IMR-90 (cell line): Measurements from ENCODE around the gene LHPP. TPM values are rescaled to one million over a fixed set of nuclear protein-coding genes. Genes with fewer than 3 reads are reported as not detected.

Experiments used
- ATAC-seq: fragments of 200-7000 bp; cut with Tn5 transposase; 2 replicates; pipeline ENCODE4 v1.9.1; 2020; ENCODE audit warnings: low read depth, mild to moderate bottlenecking, moderate library complexity
- BruUV-seq: library from RNA; stranded (reverse); fragments of 400-500 nt; replicated peaks from 2 replicates; lab custom pipeline; 2021; lab: Mats Ljungman, UMichigan
- CTCF ChIA-PET: fragments of 300-600 bp; formaldehyde crosslinking; extraction: SDS; loops from one replicate; lab custom pipeline; 2021; ENCODE audit warnings: antibody characterized with exemption; lab: Yijun Ruan, JAX
- POLR2A ChIA-PET: fragments of 300-600 bp; sonication (Branson Sonifier 250); formaldehyde crosslinking; loops from one replicate; lab custom pipeline; 2022; ENCODE audit warnings: antibody characterized with exemption; ENCODE audit not compliant: unreplicated experiment; lab: Charles Lee
- DNase-seq: peaks from one replicate; pipeline ENCODE4 v3.0.0; 2013
- H2AFZ ChIP-seq: replicated peaks from 2 replicates; pipeline ENCODE3; 2013; ENCODE audit warnings: low read length, mild to moderate bottlenecking; ENCODE audit not compliant: poor library complexity
- H2AK5ac ChIP-seq: 2 replicates; pipeline ENCODE4 v1.6.1; 2013; ENCODE audit warnings: low read depth, low read length, inconsistent platforms
- H2AK9ac ChIP-seq: replicated peaks from 2 replicates; pipeline ENCODE3; 2013; ENCODE audit warnings: mild to moderate bottlenecking, low read depth, low read length, moderate library complexity; ENCODE audit not compliant: poor library complexity
- H2BK120ac ChIP-seq: 2 replicates; pipeline ENCODE4 v1.6.1; 2013; ENCODE audit warnings: low read depth, low read length, inconsistent platforms
- H2BK15ac ChIP-seq: 3 replicates; pipeline ENCODE4 v1.6.1; 2013; ENCODE audit warnings: low read depth, low read length, inconsistent platforms
- H2BK20ac ChIP-seq: 2 replicates; pipeline ENCODE4 v1.6.1; 2013; ENCODE audit warnings: low read depth, mild to moderate bottlenecking, inconsistent platforms, low read length, moderate library complexity
- H2BK5ac ChIP-seq: 2 replicates; pipeline ENCODE4 v1.6.1; 2013; ENCODE audit warnings: mild to moderate bottlenecking, low read depth, low read length, inconsistent platforms; ENCODE audit not compliant: poor library complexity, severe bottlenecking
- H3K14ac ChIP-seq: replicated peaks from 2 replicates; pipeline ENCODE4 v1.6.1; 2013; ENCODE audit warnings: low read depth, low read length, inconsistent platforms
- H3K18ac ChIP-seq: 2 replicates; pipeline ENCODE4 v1.6.1; 2013; ENCODE audit warnings: low read depth, low read length, control low read depth
- H3K23ac ChIP-seq: 2 replicates; pipeline ENCODE4 v1.6.1; 2013; ENCODE audit warnings: low read depth, low read length, inconsistent platforms
- H3K27ac ChIP-seq: 2 replicates; pipeline ENCODE4 v1.5.1; 2013; ENCODE audit warnings: mild to moderate bottlenecking, control low read depth, low read length; ENCODE audit not compliant: insufficient read depth
- H3K27me3 ChIP-seq: 2 replicates; pipeline ENCODE4 v1.6.1; 2013; ENCODE audit warnings: low read length; ENCODE audit not compliant: control insufficient read depth, insufficient read depth
- H3K36me3 ChIP-seq: 2 replicates; pipeline ENCODE4 v1.6.1; 2013; ENCODE audit warnings: low read length, mixed read lengths; ENCODE audit not compliant: control insufficient read depth, insufficient read depth
- H3K4ac ChIP-seq: 2 replicates; pipeline ENCODE4 v1.6.1; 2013; ENCODE audit warnings: low read depth, low read length, inconsistent platforms
- H3K4me1 ChIP-seq: 2 replicates; pipeline ENCODE4 v1.6.1; 2013; ENCODE audit warnings: low read length, mixed read lengths; ENCODE audit not compliant: control insufficient read depth, insufficient read depth
- H3K4me2 ChIP-seq: 2 replicates; pipeline ENCODE4 v1.6.1; 2013; ENCODE audit warnings: low read depth, mild to moderate bottlenecking, control low read depth, low read length, moderate library complexity
- H3K4me3 ChIP-seq: 2 replicates; pipeline ENCODE4 v1.5.1; 2013; ENCODE audit warnings: low read depth, mild to moderate bottlenecking, control low read depth, low read length, moderate library complexity; ENCODE audit not compliant: insufficient read depth
- H3K56ac ChIP-seq: 2 replicates; pipeline ENCODE4 v1.6.1; 2013; ENCODE audit warnings: low read length, inconsistent platforms; ENCODE audit not compliant: insufficient read depth; ENCODE audit errors: extremely low read depth
- H3K79me1 ChIP-seq, 2 experiments: 2 replicates each; pipeline ENCODE4 v1.6.1; 2013; ENCODE audit warnings: low read length in 2 of 2, inconsistent platforms in 1 of 2, low read depth in 1 of 2
- H3K9ac ChIP-seq: 2 replicates; pipeline ENCODE4 v1.6.1; 2013; ENCODE audit warnings: low read depth, low read length, control low read depth
- H3K9me1 ChIP-seq: 2 replicates; pipeline ENCODE4 v1.6.1; 2013; ENCODE audit warnings: low read length, inconsistent platforms; ENCODE audit not compliant: insufficient read depth
- H3K9me3 ChIP-seq: 2 replicates; pipeline ENCODE4 v1.6.1; 2013; ENCODE audit warnings: low read length; ENCODE audit not compliant: control insufficient read depth, insufficient read depth
- H4K20me1 ChIP-seq: 2 replicates; pipeline ENCODE4 v1.6.1; 2013; ENCODE audit warnings: low read length, inconsistent platforms; ENCODE audit not compliant: insufficient read depth
- H4K5ac ChIP-seq: 2 replicates; pipeline ENCODE4 v1.6.1; 2013; ENCODE audit warnings: mild to moderate bottlenecking, low read depth, low read length, control low read depth
- H4K8ac ChIP-seq, 2 experiments: 2 replicates each; pipeline ENCODE4 v1.6.1; 2013; ENCODE audit warnings: low read depth in 2 of 2, low read length in 2 of 2, control low read depth in 1 of 2, inconsistent platforms in 1 of 2
- H4K91ac ChIP-seq: 2 replicates; pipeline ENCODE4 v1.6.1; 2013; ENCODE audit warnings: low read depth, low read length, inconsistent platforms; ENCODE audit not compliant: insufficient read depth
- BHLHE40 ChIP-seq: fragments of 150-350 bp; IDR thresholded peaks from 2 replicates; pipeline ENCODE4 v1.6.1; 2016; ENCODE audit warnings: mild to moderate bottlenecking, low read depth, low read length
- FOS ChIP-seq: fragments of 150-350 bp; IDR thresholded peaks from 2 replicates; pipeline ENCODE4 v1.6.1; 2016; ENCODE audit warnings: low read depth, low read length
- WGBS, 2 experiments: methylation state at CpG; one replicate each; pipeline versions ENCODE4 v1.1.5 to v1.1.7; 2013; ENCODE audit warnings: missing lambda C conversion rate in 2 of 2; ENCODE audit not compliant: insufficient read length in 1 of 2; ENCODE audit errors: extremely low coverage in 2 of 2; 5-methylcytosine and 5-hydroxymethylcytosine counted together
- dilution Hi-C: fragments of 300-500 bp; cut with HindIII; formaldehyde crosslinking; loops from one replicate; pipeline ENCODE4 v1.14.3; 2018; ENCODE audit warnings: low sequenced_read_pairs; ENCODE audit not compliant: unreplicated experiment
- in situ Hi-C: fragments of 300-500 bp; cut with MboI; formaldehyde crosslinking; loops from 3 replicates; pipeline ENCODE4 v1.14.3; 2019; ENCODE audit warnings: low sequenced_read_pairs, inconsistent platforms, mixed read lengths
- intact Hi-C: fragments of 100-400 bp; cut with micrococcal nuclease; formaldehyde crosslinking; loops from 2 replicates; pipeline ENCODE4 v1.10.0; 2022
- polyA plus RNA-seq, 3 experiments: library from polyadenylated mRNA; depleted of rRNA; stranded (reverse); fragments of >200 nt; gene quantifications; 2 replicates each; pipeline ENCODE4 v1.2.3, GENCODE V29; 2012; ENCODE audit warnings: low replicate concordance in 1 of 3
- total RNA-seq: library from RNA; depleted of rRNA; stranded (reverse); fragments of >200 nt; gene quantifications from 2 replicates; pipeline ENCODE4 v1.2.3, GENCODE V29; 2012

LHPP gene
- total and polyA plus RNA-seq, 2 of the 4 experiments (the other 2 are of a cell fraction) = 2.7 to 8.3 TPM

DNA sequence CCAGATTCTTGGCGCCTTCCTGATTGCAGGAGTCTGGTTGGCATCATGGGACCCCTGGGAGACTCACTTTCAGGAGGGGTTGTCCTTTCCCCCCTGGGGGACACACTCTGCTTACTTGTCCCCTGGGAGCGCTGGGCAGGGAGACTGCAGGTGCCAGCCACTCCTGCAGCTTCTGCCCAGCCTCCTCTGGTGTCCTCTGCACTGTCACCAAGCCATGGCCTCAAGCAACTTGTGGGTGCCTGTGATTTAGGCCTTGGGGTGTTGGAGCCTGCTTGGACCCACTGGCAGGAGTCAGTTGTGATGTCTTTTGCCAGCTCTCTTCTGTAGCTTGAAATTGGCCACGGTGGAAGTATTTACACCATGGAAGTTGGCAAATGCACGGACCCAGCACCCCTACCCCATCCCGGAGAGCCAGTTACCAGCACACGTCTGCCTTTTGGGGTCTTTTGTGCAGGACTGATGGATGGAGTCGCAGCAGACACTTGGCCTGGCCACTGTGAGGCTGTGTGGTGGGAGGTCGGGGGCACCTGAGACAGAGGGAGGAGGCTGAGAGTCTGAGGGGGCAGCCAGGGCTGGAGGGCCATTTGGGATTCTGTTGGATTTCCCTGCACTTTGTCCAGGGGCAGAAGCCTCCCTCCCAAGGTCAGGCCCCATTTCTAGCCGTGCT lies 104.7 kb downstream of the LHPP start:
- ChIA-PET CTCF (no interaction called here), POLR2A (no interaction called here)
- TF ChIP-seq FOS (no peak), BHLHE40 (no peak)
- Histone ChIP-seq H3K14ac (no peak overlapping the region), H3K9me1 (no peaks in the 10 kb centered on the region), H3K79me1 (no peaks in the 10 kb centered on the region), H2BK5ac (no peak overlapping the region), H2BK20ac (no peak overlapping the region), H3K23ac (no peak overlapping the region), H4K5ac (no peak overlapping the region), H2BK120ac (no peak overlapping the region), H3K4ac (no peak overlapping the region), H4K91ac (no peak overlapping the region), H2BK15ac (no peak overlapping the region), H3K4me3 (no peak overlapping the region), H3K4me2 (no peak overlapping the region), H3K27ac (no peak overlapping the region), H4K8ac (no peak overlapping the region), H3K36me3 (no peaks in the 10 kb centered on the region), H3K56ac (no peak overlapping the region), H2AFZ (peak overlapping the region; percentile 21), H2AK9ac (no peak overlapping the region), H3K9ac (no peak overlapping the region), H4K20me1 (0 out of 2 replicates have a peak, but pooled peaks cover 3% of the 10 kb centered on the region), H3K27me3 (peaks cover 20% of the 10 kb centered on the region), H3K18ac (no peak overlapping the region), H3K4me1 (no peaks in the 10 kb centered on the region), H3K9me3 (no peaks in the 10 kb centered on the region), H2AK5ac (no peak overlapping the region)
- no TSS peak for BruUV-seq
- in situ Hi-C loops (no loop called here), dilution Hi-C loops (no loop called here), intact Hi-C loops (no loop called here)
- ATAC-seq (no peak), DNase-seq (no peak)
- WGBS, 2 experiments = 80% methylated on average over 1 of the region's 9 CpGs; no CpG with 5 or more reads in 1 of the 2 experiments
